HG02852 (cell line): ENCODE results near the gene PCDH1.
A peak's percentile ranks its signal among the peaks of the same experiment; 100 is the strongest.
"Not testable (repeated sequence)": the region's sequence is repeated elsewhere in the genome, so short reads cannot be mapped to it uniquely, and the experiment has no call there.

Experiments
- ATAC-seq: cut with Tn5 transposase; IDR thresholded peaks from one replicate; pipeline ENCODE4 v1.9.1; 2021; ENCODE audit warnings: mild to moderate bottlenecking, moderate library complexity; ENCODE audit not compliant: unreplicated experiment

PCDH1 gene

DNA sequence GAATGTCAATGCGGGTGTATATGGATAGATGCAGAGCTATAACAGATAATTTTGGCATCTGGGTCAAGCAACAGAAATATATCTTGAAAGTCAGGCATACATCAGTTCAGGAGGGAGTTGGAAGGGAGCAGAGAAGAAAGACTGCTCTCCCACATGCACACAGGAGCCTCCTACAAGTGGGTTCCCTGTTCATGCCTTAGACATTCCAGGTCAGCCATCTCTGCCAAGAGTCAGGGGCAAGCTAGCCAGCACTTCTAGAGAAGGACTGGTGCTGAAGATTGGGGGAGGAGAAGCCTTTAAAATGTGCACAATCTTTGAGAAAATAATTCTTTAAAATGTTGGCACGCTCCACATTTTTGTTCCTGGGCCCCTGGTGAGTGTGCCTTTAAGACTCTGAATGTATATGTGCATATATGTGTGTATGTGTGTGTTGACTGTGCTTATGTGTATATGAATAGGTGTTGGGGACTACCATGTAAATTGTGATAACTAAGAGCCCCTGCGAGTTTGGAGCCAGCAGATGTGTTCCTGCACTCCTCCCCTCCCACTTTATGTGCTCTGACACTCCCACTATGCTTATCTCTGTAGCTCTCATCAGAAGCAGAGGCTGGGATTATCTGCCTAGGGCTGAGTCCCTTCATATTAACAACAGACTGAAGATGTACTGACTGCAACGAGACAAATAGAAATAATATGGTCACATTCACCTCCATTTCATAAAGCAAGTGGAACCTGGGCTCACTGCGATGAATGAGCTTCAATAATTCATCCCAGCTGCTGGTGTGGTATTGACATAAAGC is 24.0 kb upstream of the PCDH1 start:
- no peak for ATAC-seq

DNA sequence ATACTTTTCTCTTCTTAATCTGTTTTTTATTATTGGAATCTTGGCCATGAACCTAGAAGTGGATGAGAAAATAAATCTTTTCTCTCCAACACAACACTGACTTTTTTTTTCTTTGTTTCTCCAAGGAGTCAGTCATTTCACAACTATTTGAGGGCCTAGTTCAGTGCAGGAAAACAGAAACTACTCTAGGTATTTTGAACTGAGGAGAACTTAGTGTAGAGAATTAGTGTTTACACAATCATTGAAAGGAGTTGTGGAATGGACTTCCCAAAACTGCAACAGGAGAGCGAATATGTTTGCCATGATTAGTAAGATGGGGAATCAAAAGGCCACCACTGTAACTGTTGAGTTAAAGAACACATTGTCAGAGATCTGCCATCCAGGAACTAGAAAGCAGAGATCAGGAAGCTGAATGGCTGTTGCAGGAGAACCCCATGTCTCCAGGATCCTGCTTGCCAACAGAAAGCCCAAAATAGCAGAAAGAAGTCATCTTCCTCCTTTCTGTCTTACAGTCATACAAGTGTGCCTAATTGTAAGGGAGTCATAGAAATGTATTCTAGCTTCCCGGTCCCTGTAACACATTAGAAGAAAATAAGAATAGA is 20.3 kb upstream of the PCDH1 start:
- ATAC-seq = no peak

DNA sequence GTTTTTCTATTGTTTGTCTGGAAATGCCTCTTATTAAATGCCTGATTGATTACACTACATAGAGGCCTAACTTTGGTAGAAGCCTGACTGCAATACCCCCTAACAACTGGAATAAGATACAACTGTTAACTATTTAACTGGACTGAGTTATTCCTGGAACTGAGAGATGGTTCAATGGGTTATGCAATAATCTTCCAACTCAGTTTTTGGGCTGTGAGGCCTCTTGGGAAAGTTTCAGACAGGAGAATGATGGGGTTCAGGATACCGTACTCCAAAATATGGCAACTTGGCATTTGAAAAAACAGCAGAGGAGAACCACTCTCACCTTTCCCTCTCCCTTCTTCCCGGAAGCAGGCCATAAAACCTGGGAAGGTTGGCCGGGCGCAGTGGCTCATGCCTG is 19.2 kb upstream of the PCDH1 start:
- ATAC-seq = no peak

DNA sequence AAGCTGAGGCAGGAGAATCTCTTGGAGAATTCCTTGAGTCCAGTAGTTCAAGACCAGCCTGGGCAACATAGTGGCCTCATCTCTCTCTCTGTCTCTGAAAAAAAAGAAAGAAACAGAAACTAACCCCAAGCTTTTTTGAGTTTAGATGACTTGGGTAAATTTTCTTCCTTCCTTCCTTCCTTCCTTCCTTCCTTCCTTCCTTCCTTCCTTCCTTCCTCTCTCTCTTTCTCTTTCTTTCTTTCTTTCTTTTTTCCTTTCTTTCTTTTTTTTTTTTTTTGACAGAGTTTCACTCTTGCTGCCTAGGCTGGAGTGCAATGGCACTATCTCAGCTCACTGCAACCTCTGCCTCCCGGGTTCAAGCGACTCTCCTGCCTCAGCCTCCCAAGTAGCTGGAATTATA is 12.2 kb upstream of the PCDH1 start:
- not testable (repeated sequence) for ATAC-seq

DNA sequence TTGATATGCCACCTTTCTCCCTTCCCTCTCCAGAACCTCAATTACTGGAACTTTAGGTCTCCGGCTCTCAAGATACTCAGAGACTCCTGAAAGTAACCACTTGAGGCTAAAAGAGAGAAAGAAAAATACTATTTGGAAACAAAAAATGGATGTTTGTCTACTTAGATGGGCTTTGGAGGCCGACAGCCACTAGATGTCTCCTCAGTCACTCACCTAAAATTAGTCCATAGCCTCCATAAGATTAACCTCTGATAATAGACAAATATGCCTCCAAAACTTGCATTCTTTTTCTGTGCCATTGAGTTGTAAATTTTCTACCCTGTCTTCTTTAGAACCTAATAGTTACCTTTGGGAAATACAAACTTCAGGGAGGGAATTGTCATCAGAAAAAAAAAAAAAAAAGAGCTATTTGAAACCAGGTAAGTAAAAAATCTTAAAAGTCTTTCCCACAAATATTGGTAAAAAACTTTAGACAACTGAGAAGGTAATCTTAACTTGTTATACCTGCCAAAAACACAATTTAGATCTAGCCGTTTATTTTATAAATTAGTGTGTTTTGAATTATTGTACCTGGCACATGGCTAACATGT is 11.2 kb upstream of the PCDH1 start:
- ATAC-seq = no peak

DNA sequence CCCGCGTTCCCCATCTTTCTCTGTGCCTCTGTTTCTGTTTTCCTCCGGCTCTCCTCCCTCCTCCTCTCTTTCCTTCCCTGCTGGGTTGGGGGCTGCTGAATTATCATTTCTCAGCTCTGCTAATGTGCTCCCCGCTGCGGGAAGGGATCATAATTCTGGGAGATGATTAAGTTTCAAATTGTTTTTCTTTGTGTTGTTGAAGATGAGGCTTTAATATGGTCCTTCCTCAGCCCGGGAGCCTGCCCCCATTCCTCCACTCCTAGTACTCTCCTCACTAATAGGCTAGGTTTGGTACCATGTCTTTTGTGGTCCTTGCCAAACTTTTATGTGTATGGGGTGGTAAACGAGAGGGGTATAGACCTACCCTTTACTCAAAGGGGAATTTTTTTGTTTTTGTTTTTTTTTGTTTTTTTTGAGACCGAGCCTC is 5.7 kb upstream of the PCDH1 start:
- no peak for ATAC-seq

DNA sequence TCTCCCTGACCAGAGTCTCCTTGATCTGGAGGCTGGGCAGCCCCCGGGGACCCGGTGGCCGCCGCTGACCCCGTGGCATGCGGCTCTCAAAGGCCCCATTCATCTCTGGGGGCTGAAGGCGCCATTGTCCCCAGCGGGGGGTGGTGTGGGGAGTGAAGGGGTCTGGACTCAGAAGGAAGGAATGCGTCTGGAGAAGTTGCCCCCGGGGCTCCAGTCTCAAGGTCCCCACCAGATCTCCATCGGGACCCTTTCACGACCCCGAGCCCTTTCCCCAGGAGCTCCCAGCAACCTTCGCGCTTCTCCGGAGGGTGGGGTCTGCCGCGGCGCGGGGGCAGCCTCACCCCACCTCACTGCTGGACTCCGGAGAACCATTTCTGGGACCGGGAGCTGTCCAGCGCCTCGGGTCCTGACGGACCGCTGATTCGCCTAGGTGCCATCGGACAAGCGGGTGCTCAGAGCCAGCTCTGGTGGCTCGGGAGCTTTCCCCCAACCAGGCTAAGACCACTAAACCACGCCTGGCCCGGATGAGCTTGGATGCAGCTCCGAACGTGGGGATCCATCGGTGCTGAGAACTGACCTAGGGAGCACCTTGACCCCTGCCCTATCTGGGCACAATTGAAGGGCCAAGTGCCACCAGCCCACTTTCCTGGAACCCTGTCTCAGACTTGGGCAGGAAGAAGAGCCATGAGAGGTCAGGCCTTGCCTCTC is 5.1 kb upstream of the PCDH1 start:
- ATAC-seq = no peak

DNA sequence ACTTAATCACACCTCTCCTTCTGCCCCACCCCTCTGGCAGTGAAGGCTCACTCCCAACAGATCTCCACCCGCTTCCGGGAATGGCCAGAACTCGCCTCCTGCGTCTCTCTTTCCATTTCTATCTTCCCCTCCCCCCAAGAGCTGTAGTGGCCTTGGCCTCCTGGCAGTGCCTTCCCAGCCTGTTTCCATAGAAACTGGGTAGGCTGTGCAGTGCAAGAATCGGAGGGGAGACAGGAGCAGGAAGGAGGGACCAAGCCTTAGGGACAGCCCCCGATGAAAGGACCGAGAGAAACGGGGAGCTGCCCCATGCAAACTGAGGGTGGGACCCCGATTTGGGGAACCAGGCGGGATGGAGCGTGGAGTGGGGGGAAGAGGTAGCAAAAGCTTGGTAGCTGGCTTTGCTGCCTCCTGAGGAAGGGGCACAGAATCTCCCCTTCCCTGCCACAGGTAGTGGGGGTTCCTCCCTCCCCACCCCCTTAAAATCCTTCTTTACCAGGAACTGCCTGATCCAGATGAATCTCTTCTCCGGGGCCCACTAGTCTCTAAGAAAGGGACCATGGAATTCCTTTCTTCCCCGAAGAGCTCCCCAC is 4.5 kb upstream of the PCDH1 start:
- ATAC-seq = no peak

DNA sequence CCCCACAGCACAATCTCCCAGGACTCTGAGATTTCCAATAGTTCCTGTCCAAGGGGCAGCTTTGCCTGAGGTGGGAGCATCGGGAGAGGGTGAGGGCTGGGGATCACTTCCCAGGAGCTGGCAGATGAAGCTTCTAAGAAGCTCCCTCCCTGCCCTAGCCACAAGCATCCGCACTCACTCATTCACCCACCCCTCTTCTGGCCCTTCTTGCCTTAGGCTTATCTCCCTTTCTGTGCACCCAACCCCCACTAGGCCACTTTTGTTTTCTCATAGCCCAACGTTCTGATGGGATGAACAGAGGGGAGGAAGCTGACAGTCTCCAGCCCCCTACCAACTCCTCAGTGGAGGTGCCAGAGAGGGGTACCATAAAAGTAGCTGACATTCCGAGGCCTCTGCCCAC is 3.7 kb upstream of the PCDH1 start:
- no peak for ATAC-seq

DNA sequence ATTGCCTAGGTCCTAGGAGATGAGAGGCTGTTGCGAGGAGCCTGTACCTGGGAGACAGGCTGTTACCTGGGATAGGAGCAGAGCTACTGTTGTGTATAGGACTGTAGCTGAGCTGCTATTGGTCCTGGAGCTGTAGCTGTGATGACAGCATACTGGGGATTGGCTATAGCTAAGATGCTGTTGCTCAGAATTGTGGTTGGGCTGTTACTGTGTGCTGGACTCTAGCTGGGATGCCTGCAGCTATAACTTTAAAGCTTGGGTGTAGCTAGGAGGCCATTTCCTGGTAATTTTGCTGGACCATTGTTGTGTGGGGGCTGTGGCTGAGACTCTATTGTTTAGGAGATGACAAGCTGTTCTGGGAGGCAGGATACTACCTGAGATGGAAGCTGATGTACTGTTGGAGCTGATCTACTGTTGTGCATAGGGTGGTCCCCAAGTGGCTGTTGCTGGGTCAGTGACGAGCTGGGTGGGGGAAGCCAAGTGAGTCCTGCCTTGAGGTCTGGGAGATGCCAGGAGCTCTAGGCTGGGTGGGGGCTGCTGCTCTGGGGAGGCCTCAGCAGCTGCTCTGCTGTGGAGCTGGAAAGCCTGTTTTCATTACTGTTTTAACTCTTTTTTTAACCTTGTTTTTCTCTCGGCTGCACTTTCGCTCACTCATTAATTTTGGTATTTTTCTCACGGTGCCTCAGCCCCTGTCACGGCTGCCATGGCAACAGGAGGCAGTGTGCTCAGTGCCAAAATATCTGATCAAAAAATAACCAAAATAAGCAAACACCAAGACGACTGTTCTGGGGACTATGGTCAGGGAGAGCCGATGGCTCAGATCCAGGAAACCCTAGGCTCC is 3.0 kb upstream of the PCDH1 start:
- ATAC-seq = no peak

DNA sequence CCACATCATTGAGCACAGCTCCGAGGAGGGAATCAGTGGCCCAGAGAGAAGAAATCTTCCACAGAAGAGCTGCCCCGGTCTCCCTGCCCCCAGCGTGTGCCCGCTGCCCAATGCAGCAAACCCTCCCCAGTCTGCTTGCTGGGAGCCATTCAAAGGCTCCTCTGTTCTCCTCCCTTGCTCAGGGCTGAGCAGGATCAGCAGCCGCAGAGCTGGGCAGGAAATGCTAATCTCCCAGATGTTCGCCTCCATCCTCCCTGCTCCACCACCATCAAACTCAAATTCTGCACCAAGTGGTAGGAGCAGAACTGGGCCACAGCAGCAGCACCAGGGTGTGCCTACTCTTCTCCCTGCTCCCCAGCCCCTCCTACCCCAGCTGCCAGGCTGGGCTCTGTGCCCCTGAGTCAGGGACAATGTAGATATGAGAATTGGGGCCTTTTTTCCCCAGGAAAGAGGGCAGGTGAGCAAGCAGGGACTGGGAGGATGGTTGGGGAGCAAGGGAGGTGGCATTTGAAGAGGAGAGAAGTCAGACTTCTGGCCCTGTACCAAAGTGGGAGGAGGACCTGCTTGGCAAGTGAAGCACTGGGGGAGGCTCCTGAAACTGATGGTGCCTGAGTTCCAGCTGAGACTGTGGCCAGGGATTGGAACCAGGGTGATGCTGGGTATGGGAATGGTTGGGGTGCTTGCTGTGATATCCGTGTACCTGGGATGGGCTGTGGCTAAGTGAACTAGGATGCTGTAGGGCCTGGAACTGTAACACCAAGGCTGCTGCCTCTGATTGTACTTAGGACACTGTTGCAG is 1.9 kb upstream of the PCDH1 start:
- ATAC-seq = no peak

DNA sequence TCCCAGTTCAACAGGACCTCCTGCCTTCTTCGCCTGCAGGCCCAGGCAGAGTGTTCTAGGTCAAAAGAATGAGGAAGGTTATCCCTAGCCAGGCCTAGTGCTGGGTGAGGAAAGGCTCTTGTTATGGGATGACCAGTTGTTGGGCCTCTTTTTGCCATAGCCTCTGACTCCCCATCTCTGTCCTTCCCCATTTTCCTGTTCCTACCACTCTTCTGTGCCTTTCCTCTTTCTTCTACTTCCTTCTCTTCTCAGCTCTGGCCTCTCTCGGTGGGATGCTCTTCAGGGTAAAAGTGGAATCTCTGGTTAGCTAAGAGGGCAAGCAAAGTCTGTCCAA is 1.2 kb upstream of the PCDH1 start:
- ATAC-seq = no peak

DNA sequence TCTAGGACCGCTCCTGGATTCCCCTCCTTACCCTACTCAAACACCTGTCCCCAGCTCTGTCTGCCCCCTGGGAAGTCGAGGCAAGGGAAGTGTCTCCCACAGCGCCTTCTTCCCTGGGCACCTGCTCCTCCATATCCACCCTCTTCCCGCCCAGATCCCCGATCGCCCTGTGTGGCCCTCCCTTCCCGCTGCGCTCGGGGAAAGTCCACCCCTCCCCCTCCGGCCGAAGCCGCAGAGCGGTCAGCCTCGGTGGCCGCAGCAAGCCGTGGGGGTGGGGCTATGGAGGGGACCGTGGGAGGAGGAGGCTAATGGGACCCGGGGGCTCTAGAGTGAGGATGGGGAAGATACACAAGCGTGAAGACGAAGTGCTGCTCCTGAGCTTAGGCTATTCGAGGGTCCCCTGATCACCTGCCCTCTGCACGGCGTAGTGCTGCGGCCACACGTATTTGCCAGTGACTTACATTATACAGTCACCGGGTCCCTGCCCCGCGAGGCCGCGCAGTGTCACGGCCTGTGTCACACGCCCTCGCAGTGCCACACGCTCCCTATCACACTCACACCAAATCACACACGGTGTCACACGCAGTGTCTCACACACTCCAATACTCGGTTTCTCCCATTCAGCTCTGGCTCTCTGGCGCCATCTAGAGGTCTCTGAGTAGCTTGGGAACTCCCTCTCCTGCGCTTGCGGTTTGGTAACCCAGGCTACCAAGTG is 658 bp upstream of the PCDH1 start:
- ATAC-seq = peak; percentile 86

DNA sequence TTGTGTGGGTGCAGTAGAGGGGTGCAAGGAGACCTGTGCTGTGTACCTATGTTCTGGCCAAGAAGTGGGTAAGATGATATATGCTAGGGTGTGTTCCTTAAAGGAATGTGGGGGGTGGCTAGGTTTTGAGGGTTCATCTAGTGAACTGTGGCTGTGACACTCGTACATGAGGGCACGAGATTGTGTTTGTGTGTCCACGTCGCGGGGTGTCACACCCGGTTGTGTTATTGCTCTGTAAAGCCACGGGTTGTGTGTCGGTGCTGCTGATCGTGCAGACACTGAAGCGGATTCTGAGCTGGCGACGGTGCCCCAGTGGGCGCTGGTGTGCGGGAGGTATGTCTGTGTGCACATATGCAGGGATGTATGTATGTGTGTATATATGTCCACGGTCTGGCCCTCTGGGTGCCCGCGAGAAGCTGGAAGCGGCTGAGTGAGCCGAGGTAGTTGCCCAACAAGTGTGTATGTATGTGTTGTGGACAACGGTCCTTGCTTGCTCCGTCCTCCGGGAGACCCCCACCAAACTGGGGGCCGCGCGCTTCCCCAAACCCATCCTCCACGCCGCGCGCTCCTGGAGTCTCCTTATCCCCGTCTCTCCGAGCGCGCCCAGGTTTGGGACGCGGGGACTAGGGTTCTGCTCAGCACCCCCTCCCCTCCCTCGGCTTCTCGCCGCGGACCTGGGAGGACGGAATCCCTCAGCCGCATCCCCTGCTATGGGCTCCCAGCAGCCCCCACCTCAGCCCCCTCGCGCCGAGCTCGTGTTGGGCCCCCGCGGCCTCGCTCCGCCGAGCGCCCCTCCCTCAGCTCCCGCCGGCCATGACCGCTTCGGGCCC is 639 bp downstream of the PCDH1 start:
- no peak for ATAC-seq

DNA sequence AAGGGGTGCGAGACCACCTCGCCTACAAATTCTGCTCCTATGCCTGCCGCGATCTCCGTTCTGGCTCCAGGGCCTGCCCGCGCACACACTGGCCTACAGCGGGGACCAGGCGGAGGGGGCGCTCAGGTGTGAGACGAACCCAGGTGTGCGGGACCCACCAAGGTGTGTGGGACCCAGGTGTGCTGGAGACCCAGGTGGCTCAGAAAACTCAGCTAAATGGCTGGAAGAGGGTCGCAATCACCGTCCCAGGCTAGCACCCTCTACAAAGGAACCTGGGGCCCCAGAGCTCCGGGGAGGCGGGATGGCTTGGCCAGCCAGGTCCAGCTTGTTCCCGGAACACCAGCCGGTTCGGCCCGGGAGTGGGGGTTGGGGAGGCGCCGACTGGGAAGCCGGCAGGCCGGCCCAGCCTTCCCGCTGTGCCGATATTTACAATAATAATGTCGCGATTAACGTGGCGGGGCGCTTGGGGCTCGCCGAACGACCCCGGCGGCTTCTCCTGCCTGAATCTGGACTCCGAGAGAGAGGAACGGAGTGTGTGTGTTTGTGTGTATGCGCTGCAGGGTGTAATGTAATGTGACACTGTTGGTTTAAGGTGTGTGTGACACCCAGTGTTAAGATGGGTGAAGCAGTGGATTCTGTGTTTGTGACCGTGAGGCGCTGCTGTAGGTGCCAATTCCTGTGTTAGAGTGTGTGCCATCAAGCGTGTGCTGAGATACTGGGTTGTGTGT is 1.4 kb downstream of the PCDH1 start:
- ATAC-seq = no peak

DNA sequence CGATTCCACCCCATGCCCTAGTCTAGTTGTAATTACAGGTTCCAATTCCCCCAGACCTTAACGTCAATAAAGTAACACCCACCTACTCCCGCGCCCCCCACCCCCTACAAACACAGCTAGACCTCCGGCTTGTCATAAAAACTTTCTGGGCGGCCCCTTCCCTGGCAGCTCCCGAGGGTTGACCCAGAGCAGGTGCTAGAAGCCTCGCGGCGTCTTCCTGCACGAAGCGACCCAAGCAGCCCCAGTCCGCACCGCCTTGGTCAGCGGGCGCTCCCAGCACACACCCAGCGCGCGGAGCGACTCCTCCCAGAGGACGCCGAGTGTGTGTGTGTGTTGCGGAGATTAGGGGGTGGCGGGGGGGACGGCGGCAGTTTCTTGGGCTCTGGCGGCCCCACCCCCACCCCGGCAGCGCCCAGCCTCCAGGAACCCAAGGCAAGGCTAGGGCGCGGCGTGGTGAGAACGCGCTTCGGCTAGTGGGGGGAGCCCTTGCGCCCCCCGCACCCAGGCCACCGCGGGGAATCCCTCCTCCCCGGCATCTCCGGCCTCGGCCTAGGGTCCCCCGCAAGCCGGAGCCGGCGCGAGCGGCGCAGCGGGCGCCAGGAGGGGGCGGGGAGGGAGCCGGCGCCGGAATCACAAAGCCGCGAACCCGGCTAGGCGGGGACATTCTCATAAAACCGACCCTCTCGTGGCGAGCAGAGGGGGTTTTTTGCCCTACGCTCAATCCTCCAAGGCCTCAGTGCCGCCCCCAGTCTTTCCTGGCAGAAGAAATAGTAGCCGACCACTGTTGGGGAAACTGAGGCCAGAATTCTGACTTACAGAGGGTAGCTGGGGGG is 2.2 kb downstream of the PCDH1 start:
- ATAC-seq = no peak
